ENCODE results near the gene LYRM4. TPM values are rescaled to one million over a fixed set of nuclear protein-coding genes. Genes with fewer than 3 reads are reported as not detected.

The LYRM4 gene
- total RNA-seq, 2 donors from 2014 or later, result 28.4 to 38.3 TPM

DNA sequence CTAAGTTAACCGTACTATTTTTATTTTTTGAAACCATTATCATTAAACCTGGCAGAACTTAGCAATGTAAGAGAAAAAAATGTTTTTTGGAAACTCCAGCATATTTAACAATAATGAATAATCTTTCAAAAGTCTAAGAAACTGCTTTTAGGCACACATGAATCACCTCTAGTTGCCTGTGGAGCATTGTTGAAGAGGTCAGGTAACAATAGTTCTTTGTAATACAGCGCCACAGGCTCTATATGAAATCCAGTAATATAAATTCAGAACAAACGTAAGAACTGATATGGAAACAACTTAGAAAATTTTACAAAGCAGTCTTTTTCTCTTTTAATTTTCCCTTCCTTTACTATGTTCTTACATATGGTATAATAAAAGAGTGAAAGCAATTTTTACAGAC, 10.3 kb downstream of the LYRM4 start:
- Mint-ChIP-seq H3K4me3 (no peak overlapping the region), H3K9me3 (peaks cover 3% of the 10 kb centered on the region in 2 donors), H3K27me3 (ENCODE audit: low read depth) (no peaks in the 10 kb centered on the region), H3K36me3 (ENCODE audit: insufficient read depth in 2 of 2) (peaks cover 10% of the 10 kb centered on the region in 2 donors), H3K4me1 (ENCODE audit: low read depth) (peaks cover 22% of the 10 kb centered on the region), H3K27ac (no peak overlapping the region)
- DNase-seq (no peak), ATAC-seq (replicated peaks in 1 of 2) (no peak)

DNA sequence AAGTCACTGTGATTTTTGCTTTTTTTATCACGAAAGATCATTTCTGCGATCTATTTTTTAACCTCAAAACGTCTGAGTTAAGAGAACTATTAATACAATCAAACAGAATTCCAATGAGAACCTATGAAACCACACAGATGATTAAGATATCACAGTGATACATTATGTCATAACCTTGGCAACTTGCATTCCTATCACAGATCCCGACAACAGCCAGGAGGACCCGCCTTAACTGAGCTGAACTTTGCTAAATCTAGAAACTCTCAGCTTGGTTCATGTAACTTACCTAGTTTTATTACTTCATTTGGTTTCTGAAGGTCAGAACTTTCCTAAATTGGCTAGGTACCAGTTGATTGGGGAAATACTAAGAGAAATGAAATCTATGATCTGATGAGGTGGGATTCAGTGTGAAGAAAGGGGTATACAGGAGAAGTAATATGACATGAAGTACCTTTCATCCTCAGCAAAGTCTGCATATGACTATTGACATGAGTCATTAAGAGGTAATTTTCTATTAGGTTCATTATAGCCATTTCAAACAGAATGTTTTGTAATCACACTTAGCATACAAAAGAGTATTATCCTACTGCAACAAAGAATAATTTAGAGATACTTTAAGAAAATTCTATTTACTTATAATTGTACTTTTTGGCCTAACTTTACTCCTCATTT, 11.2 kb downstream of the LYRM4 start:
- peaks cover 8 to 10% of the 10 kb centered on the region in 2 donors for H3K36me3 Mint-ChIP-seq (ENCODE audit: insufficient read depth in 2 of 2)
- no peak for ATAC-seq (replicated peaks in 1 of 2)
- peaks cover 3% of the 10 kb centered on the region in 2 donors for H3K9me3 Mint-ChIP-seq
- no peak overlapping the region for H3K27ac Mint-ChIP-seq
- DNase-seq, result no peak
- no peaks in the 10 kb centered on the region for H3K27me3 Mint-ChIP-seq (ENCODE audit: low read depth)
- peaks cover 18% of the 10 kb centered on the region for H3K4me1 Mint-ChIP-seq (ENCODE audit: low read depth)
- no peak overlapping the region for H3K4me3 Mint-ChIP-seq

DNA sequence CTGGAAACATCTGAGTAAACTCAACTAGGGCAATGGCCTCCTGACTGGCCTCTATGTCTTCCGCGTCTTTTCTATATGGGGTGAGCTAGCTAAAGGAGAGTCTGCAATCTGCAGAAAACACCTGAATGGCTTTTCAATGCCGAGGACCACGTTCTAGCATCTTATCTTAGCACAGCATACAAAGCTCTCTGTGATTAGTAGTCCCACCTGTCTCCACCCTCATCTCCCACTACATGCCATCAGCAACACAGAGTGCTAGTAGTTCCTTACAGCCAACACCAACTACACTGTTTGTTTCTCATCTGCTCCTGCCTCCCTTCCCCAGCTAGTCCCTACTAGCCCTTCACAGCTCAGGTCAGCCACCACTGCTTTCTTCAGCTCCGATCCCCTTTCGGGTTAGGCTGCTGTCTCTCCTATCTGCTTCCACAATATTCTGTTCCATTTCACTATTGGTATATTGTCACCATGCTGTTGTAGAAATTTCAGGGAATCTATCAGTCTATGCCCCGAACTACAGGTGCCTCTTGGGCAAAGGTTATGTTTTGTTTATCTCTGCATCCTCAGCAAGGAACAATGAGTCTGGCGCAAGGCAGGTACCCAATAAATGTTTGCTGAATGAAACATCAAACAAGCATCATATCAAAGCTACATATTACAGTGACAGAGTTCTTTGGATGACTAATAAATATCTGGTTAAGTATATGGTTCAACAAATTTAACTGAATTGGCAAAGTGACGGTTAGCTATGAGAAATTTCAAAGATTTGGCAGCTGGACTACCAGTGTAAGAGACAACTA, 12.2 kb downstream of the LYRM4 start:
- peaks cover 8 to 10% of the 10 kb centered on the region in 2 donors for H3K36me3 Mint-ChIP-seq (ENCODE audit: insufficient read depth in 2 of 2)
- no peak for DNase-seq
- peaks cover 3% of the 10 kb centered on the region in 2 donors for H3K9me3 Mint-ChIP-seq
- no peaks in the 10 kb centered on the region for H3K27me3 Mint-ChIP-seq (ENCODE audit: low read depth)
- no peak for ATAC-seq (replicated peaks in 1 of 2)
- H3K27ac Mint-ChIP-seq, result no peak overlapping the region
- H3K4me3 Mint-ChIP-seq, result no peak overlapping the region
- peaks cover 18% of the 10 kb centered on the region for H3K4me1 Mint-ChIP-seq (ENCODE audit: low read depth)

DNA sequence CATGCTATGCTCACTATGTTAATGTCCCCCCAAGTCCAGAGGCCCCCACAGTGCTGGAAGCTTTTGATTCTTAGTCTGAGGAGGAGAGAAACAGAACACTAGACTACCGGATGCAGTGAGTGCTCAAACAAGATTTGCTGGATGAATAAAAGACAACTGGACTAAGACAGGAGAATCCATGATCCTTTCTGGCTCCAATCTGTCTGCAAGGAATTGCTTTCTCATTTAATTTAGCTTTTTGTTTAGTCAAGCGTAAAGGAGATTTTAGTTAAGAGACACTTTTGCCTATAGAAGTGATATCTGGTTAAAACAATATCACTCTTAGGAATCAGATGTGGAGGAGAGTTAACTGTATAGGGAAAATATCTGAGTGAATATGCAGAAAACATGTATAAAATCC, 13.5 kb downstream of the LYRM4 start:
- H3K9me3 Mint-ChIP-seq, result peaks cover 0 to 3% of the 10 kb centered on the region in 2 donors
- ATAC-seq (replicated peaks in 1 of 2), result no peak

DNA sequence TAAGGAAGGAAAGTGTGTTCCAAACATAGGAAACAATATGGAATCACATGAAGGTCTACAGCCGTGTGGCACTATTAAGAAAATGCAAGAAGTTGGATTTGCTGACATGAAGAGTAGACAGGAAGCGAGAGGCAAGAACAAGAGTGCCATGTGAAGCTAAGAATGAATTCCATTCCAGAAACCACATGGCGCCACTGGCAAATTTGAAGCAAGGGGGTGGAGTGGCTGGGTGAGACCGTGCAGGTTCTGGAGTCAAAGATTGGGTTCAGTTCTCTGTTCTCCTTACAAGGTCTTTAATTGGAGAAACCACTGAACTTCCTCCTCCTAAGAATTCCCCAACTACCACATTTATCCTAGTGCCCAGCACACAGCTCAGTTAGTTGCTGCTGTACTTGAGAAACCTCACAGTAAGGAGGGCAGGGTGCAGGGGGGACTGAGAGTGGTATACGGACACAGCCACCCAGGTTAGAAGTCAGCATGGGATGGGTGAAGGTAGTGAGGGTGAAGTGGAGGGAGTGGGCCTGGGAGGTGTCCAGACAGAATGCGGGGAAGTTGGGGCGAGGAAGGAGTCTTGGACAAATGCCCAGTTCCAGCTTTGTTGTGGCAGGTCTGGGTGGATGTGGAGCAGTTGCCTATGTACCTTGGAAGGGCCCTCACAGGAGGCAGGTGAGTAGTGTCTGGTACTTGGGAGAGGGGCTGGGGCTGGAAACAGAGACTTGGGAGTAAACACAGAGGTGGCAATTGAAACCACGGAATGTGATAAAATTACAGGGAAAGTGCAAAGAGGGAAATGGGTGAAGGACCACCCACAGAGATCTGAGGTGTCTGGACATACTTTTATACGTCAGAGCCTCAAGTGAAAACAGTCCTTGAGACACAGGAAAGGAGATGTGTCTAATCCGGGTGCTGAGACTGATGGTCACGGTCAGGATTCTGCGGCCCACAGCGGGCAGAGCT, 14.3 kb downstream of the LYRM4 start:
- ATAC-seq (replicated peaks in 1 of 2), result no peak
- Mint-ChIP-seq H3K27ac (no peak overlapping the region), H3K4me3 (no peak overlapping the region), H3K36me3 (ENCODE audit: insufficient read depth in 2 of 2) (peaks cover 2 to 8% of the 10 kb centered on the region in 2 donors), H3K9me3 (peaks cover 0 to 3% of the 10 kb centered on the region in 2 donors), H3K4me1 (ENCODE audit: low read depth) (peaks cover 13% of the 10 kb centered on the region), H3K27me3 (ENCODE audit: low read depth) (no peaks in the 10 kb centered on the region)
- DNase-seq, result no peak

More for the DNA sequence above, 13.5 kb downstream of the LYRM4 start:
- H3K27me3 Mint-ChIP-seq (ENCODE audit: low read depth), result no peaks in the 10 kb centered on the region
- H3K36me3 Mint-ChIP-seq (ENCODE audit: insufficient read depth in 2 of 2), result peaks cover 4 to 8% of the 10 kb centered on the region in 2 donors
- peaks cover 13% of the 10 kb centered on the region for H3K4me1 Mint-ChIP-seq (ENCODE audit: low read depth)
- no peak overlapping the region for H3K4me3 Mint-ChIP-seq
- no peak for DNase-seq
- no peak overlapping the region for H3K27ac Mint-ChIP-seq

DNA sequence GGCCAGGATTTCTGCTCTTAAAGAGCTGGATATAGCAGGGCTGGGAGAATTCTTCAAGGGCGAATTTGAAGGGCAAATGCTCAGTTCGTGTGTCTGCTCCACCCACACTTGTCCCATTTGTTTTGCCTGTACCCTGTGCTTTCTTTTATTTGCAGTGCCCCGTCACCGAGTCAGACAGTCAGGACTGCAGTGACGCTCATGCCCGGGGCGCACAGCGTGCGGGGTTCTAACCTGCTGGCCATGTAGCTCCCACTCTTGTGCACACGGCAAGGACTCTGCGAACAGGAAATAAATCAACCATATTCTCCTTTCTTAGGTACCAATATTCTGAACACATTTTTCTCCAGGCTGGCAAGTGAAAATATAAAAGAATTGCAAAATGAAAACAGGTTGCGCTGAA, 17.7 kb downstream of the LYRM4 start:
- Mint-ChIP-seq H3K27me3 (ENCODE audit: low read depth) (no peaks in the 10 kb centered on the region), H3K9me3 (no peaks in the 10 kb centered on the region), H3K4me3 (no peak overlapping the region), H3K4me1 (ENCODE audit: low read depth) (peaks cover 6% of the 10 kb centered on the region), H3K36me3 (ENCODE audit: insufficient read depth in 2 of 2) (no peaks in the 10 kb centered on the region), H3K27ac (no peak overlapping the region)
- DNase-seq (no peak), ATAC-seq (replicated peaks in 1 of 2) (no peak)

DNA sequence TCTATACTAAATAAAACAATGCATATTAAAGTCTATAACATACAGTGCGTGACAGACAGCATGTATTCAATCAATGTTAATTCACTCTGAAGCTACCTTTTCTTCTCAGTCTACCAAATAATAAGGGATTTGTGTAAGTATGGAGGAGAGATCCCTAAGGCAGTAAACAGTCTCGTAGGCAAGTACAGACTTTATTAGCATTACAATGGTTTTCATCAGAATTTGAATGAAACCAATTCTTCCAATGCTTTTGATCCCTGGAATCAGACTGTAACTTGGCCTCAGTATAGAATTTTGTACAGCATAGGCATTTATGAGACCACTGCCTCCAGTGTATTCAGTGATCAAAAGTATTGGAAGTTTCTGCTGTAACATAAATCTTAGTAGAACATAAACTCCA, 19.5 kb downstream of the LYRM4 start:
- H3K9me3 Mint-ChIP-seq, result no peaks in the 10 kb centered on the region
- DNase-seq (no peak), ATAC-seq (replicated peaks in 1 of 2) (no peak)
- H3K27ac Mint-ChIP-seq, result no peak overlapping the region
- peaks cover 6% of the 10 kb centered on the region for H3K4me1 Mint-ChIP-seq (ENCODE audit: low read depth)
- no peak overlapping the region for H3K4me3 Mint-ChIP-seq
- no peaks in the 10 kb centered on the region for H3K36me3 Mint-ChIP-seq (ENCODE audit: insufficient read depth in 2 of 2)
- no peaks in the 10 kb centered on the region for H3K27me3 Mint-ChIP-seq (ENCODE audit: low read depth)

DNA sequence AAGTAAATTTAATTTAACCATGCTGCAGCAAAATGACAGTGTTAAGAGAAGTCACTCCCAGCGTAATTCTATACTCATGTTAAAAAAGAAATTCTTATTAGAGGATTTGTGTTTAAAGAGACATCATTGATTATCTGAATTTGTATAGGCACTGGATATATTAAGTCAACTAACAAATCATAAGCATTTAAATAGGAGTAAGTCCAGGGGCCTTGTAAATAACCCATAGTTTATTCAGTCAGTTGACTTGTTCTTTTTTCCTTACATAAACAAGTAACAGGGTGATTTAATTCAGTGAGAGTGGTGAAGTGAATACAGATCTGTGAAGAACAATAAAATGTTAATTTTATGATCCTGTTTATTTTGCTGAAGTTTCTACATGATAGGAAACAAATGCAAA, 22.4 kb downstream of the LYRM4 start:
- H3K27me3 Mint-ChIP-seq (ENCODE audit: low read depth), result no peaks in the 10 kb centered on the region
- H3K4me3 Mint-ChIP-seq, result no peak overlapping the region
- H3K27ac Mint-ChIP-seq, result no peak overlapping the region
- no peaks in the 10 kb centered on the region for H3K9me3 Mint-ChIP-seq
- DNase-seq (no peak), ATAC-seq (replicated peaks in 1 of 2) (no peak)
- no peaks in the 10 kb centered on the region for H3K4me1 Mint-ChIP-seq (ENCODE audit: low read depth)
- H3K36me3 Mint-ChIP-seq (ENCODE audit: insufficient read depth in 2 of 2), result peaks cover 0 to 2% of the 10 kb centered on the region in 2 donors

DNA sequence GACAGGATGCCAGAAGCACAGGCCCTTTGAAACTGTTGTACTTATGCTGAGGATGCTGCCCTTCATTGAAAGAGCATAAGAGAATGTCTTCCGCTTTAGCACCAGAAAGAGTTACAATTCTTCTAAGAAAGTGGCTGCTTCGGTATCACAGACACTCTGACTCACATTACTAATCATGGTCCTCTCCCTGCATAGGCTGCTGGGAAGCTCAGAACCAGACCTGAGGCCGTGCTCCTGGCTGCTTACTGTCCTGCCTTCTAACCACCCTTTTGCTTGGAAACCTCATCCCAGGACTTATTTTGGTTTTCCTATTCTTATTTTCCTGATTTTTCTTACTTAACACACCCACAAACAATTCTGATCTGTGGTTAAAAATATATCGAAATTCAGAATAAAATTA, 22.9 kb downstream of the LYRM4 start:
- Mint-ChIP-seq H3K36me3 (ENCODE audit: insufficient read depth in 2 of 2) (peaks cover 0 to 2% of the 10 kb centered on the region in 2 donors), H3K4me3 (no peak overlapping the region), H3K9me3 (no peaks in the 10 kb centered on the region), H3K27ac (no peak overlapping the region), H3K27me3 (ENCODE audit: low read depth) (no peaks in the 10 kb centered on the region), H3K4me1 (ENCODE audit: low read depth) (peaks cover 4% of the 10 kb centered on the region)
- ATAC-seq (replicated peaks in 1 of 2) (no peak), DNase-seq (no peak)

DNA sequence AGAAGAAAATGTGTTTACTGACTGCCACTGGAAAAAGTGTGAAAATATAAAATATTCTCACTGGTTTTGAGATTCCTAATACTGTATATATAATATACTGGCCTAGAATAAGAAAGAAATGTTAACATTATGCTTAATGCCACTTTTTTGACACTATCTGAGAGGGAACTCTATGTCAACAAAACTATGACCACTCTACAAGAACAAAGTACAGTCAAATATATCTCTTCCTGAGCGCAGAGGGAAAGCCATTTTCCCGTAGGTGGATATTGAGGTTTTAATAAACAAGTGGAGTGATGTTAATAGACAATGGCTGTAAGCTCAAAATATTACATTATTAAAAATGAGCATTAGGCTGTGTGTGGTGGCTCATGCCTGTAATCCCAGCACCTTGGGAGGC, 24.9 kb downstream of the LYRM4 start:
- Mint-ChIP-seq H3K4me1 (ENCODE audit: low read depth) (peaks cover 11% of the 10 kb centered on the region), H3K27me3 (ENCODE audit: low read depth) (no peaks in the 10 kb centered on the region), H3K36me3 (ENCODE audit: insufficient read depth in 2 of 2) (peaks cover 0 to 2% of the 10 kb centered on the region in 2 donors), H3K4me3 (no peak overlapping the region), H3K27ac (no peak overlapping the region), H3K9me3 (no peaks in the 10 kb centered on the region)
- no peak for ATAC-seq (replicated peaks in 1 of 2)
- no peak for DNase-seq

DNA sequence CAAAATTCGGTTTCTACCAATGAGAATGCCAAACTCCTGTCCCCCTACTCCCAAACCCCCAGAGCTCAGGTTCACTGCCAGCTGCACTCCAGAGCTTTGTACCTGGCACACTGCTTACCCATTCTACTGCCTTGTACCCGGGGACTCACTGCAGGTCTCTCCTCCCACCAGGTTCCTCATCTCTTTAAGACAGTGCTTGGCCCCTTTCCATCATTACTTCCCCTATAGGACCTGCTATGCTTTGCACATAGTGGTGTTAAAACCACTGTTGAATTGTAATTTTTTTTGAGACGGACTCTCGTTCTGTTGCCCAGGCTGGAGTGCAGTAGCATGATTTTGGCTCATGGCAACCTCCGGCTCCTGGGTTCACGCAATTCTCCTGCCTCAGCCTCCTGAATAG, 25.9 kb downstream of the LYRM4 start:
- H3K27ac Mint-ChIP-seq, result no peak overlapping the region
- ATAC-seq (replicated peaks in 1 of 2) (no peak), DNase-seq (no peak)
- no peaks in the 10 kb centered on the region for H3K9me3 Mint-ChIP-seq
- peaks cover 0 to 2% of the 10 kb centered on the region in 2 donors for H3K36me3 Mint-ChIP-seq (ENCODE audit: insufficient read depth in 2 of 2)
- peaks cover 11% of the 10 kb centered on the region for H3K4me1 Mint-ChIP-seq (ENCODE audit: low read depth)
- H3K4me3 Mint-ChIP-seq, result no peak overlapping the region
- H3K27me3 Mint-ChIP-seq (ENCODE audit: low read depth), result no peaks in the 10 kb centered on the region

DNA sequence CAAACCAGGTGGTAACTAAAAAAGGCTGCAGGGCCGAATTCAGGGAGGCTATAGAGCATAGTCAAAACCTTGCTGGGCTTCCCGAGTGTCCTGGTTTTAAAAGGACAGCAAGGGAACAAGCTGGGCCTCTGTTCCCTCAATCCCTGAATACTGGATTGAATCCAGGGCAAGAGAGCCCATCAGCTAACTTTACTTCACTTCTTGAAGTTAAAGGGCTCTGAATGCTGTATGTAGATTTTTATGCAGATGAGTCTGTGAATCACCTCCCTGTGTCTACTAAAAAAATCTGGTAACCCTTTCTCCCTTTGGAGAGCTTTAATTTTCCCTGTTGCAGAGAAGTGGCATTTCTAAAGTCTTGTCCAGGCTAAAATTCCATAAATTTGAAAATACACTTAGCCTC, 29.5 kb downstream of the LYRM4 start:
- Mint-ChIP-seq H3K4me1 (ENCODE audit: low read depth) (peaks cover 11% of the 10 kb centered on the region), H3K36me3 (ENCODE audit: insufficient read depth in 2 of 2) (peaks cover 0 to 2% of the 10 kb centered on the region in 2 donors), H3K27me3 (ENCODE audit: low read depth) (no peaks in the 10 kb centered on the region), H3K9me3 (no peaks in the 10 kb centered on the region), H3K27ac (no peak overlapping the region), H3K4me3 (no peak overlapping the region)
- DNase-seq (no peak), ATAC-seq (replicated peaks in 1 of 2) (no peak)

DNA sequence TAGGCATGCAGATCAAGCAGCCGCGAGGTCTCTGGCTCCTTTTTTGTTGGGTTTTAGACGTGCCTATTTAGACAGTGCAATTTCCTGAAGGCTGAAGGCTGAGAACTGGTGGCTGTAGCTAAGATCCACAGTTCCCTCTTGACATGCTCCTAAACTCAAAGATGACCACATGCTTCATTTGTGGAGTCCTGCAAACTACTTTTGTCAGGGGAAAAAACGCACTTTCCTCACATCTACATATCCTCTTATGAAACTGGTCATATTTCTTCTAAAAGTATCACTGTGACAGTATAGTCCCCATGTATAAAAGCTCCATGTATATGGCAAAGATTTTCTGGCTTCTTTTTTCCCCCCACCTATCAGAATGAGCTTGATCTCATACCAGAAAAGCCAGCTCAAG, 30.7 kb downstream of the LYRM4 start:
- ATAC-seq (replicated peaks in 1 of 2) (no peak), DNase-seq (no peak)
- no peak overlapping the region for H3K27ac Mint-ChIP-seq
- no peaks in the 10 kb centered on the region for H3K9me3 Mint-ChIP-seq
- H3K4me1 Mint-ChIP-seq (ENCODE audit: low read depth), result peaks cover 11% of the 10 kb centered on the region
- no peak overlapping the region for H3K4me3 Mint-ChIP-seq
- H3K27me3 Mint-ChIP-seq (ENCODE audit: low read depth), result no peaks in the 10 kb centered on the region
- H3K36me3 Mint-ChIP-seq (ENCODE audit: insufficient read depth in 2 of 2), result no peaks in the 10 kb centered on the region

All from activated T-cell treated with anti-CD3 and anti-CD28 coated beads, Interleukin-2, amount 50 U/mL, for 72 hours (primary cell).